HFFc6 (cell line): Measurements from ENCODE around the gene AGMO. TPM values are rescaled to one million over a fixed set of nuclear protein-coding genes. Genes with fewer than 3 reads are reported as not detected.

Experiments
- DNase-seq: peaks from one replicate; pipeline ENCODE4 v3.0.0-alpha.2; 2018
- H3K27ac Mint-ChIP-seq: 2 replicates; pipeline ENCODE4 v1.8.0; 2020; ENCODE audit warnings: mild to moderate bottlenecking, mixed read lengths
- H3K27me3 Mint-ChIP-seq: 2 replicates; pipeline ENCODE4 v1.8.0; 2021; ENCODE audit warnings: mild to moderate bottlenecking, moderate library complexity, mixed read lengths; ENCODE audit not compliant: insufficient read depth
- H3K36me3 Mint-ChIP-seq: 2 replicates; pipeline ENCODE4 v1.8.0; 2021; ENCODE audit warnings: low read depth, mixed read lengths
- H3K4me1 Mint-ChIP-seq: 2 replicates; pipeline ENCODE4 v1.8.0; 2020; ENCODE audit warnings: low read depth, mixed read lengths
- H3K4me3 Mint-ChIP-seq: 2 replicates; pipeline ENCODE4 v1.8.0; 2020; ENCODE audit warnings: mild to moderate bottlenecking, moderate library complexity, mixed read lengths
- H3K9me3 Mint-ChIP-seq: 2 replicates; pipeline ENCODE4 v1.8.0; 2020; ENCODE audit warnings: mild to moderate bottlenecking, mixed read lengths
- total RNA-seq, 6 experiments: library from RNA; stranded (reverse); fragmentation: NEBNext Ultra II Directional; extraction: Animal tissue kit (Norgen Biotek cat#: 25700); gene quantifications; 2 replicates in 1 of 6; 3 replicates in 5 of 6; pipeline ENCODE4 v1.2.3, GENCODE V29; 2021
- TF ChIP-seq, protein P1 (sequence below): fragments of 200-600 bp; sonication (generic); IDR thresholded peaks from 2 replicates; pipeline ENCODE4 v1.5.0; 2021; ENCODE audit warnings: antibody characterized with exemption, mild to moderate bottlenecking

Gene AGMO
- total RNA-seq, 6 experiments from 2014 or later, result 0.07 to 0.09 TPM; not detected in 4

DNA sequence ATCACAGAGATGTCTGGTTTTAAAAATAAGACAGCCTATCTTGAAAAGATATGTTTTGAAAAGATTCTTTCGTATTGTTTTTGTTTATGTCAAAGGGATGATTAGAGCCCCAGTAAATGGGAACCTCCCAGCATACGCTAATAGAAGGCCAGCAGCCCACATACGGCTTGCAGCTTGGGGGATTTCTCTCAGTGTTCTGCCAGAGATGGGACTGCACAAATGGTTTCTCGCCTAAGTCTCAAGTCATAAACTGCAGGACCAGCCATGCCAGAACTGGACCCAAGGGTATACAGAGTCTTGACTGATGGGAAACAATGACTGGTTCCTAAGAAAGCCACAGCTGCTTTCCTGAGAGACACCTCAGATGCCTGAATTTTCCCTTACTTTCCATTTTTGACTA is 352.4 kb downstream of the AGMO start:
- Mint-ChIP-seq H3K9me3 (no peaks in the 10 kb centered on the region), H3K27me3 (no peaks in the 10 kb centered on the region; the same call in 1 of the 2 replicates), H3K4me3 (no peak overlapping the region), H3K36me3 (no peaks in the 10 kb centered on the region), H3K4me1 (no peaks in the 10 kb centered on the region), H3K27ac (no peak overlapping the region)
- no peak for DNase-seq
- TF ChIP-seq, protein P1, sequence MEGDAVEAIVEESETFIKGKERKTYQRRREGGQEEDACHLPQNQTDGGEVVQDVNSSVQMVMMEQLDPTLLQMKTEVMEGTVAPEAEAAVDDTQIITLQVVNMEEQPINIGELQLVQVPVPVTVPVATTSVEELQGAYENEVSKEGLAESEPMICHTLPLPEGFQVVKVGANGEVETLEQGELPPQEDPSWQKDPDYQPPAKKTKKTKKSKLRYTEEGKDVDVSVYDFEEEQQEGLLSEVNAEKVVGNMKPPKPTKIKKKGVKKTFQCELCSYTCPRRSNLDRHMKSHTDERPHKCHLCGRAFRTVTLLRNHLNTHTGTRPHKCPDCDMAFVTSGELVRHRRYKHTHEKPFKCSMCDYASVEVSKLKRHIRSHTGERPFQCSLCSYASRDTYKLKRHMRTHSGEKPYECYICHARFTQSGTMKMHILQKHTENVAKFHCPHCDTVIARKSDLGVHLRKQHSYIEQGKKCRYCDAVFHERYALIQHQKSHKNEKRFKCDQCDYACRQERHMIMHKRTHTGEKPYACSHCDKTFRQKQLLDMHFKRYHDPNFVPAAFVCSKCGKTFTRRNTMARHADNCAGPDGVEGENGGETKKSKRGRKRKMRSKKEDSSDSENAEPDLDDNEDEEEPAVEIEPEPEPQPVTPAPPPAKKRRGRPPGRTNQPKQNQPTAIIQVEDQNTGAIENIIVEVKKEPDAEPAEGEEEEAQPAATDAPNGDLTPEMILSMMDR, result no peak

DNA sequence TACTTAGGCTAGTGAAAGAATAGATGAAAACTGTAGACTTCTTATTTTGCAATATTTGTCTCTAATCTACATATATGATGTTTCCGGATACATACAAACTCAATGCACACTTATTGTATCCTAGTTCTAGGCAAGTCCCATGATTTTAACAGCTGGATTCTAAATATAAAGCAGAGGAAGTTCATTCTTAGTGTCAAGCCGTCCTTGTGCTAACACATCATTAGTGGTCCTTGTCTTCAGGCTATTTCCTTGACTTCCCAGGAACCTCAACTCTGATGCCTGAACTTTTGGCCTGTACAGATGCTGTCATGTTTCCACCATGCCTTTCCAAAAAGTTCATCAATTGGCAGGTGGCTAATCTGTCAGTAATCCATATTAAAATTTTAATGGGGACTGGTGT is 357.4 kb downstream of the AGMO start:
- no peaks in the 10 kb centered on the region for H3K9me3 Mint-ChIP-seq
- H3K27ac Mint-ChIP-seq, result no peak overlapping the region
- peaks cover 2% of the 10 kb centered on the region for H3K4me1 Mint-ChIP-seq
- H3K27me3 Mint-ChIP-seq, result no peaks in the 10 kb centered on the region; the same call in 1 of the 2 replicates
- H3K36me3 Mint-ChIP-seq, result no peaks in the 10 kb centered on the region
- TF ChIP-seq, protein P1, result no peak
- no peak overlapping the region for H3K4me3 Mint-ChIP-seq
- DNase-seq, result no peak

DNA sequence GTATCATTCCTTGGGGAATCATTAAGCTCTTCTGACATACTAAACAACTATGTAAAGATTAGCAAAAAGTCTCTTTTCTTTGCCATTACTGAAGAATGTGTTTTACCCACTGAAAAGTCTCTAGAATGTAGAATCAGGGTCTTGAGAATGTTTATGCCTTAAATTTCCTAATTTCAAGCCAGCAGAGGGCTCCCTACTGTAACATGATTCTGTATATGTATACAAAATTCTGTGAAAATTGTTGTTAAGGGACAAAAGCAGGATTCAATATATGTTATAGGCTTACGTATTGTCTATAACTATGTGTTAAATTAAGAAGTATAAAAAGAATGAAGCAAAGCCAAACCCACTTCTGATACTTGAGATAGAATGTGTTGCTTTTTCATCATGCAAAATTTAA is 362.3 kb downstream of the AGMO start:
- Mint-ChIP-seq H3K36me3 (no peaks in the 10 kb centered on the region), H3K9me3 (no peaks in the 10 kb centered on the region), H3K27me3 (peaks cover 2% of the 10 kb centered on the region; the same call in 1 of the 2 replicates), H3K27ac (peak overlapping the region; percentile 40; the same call in 1 of the 2 replicates), H3K4me3 (no peak overlapping the region), H3K4me1 (peaks cover 33% of the 10 kb centered on the region)
- TF ChIP-seq, protein P1, result peak; percentile 75; the same call in 1 of the 2 replicates
- DNase-seq, result peak; percentile 12

DNA sequence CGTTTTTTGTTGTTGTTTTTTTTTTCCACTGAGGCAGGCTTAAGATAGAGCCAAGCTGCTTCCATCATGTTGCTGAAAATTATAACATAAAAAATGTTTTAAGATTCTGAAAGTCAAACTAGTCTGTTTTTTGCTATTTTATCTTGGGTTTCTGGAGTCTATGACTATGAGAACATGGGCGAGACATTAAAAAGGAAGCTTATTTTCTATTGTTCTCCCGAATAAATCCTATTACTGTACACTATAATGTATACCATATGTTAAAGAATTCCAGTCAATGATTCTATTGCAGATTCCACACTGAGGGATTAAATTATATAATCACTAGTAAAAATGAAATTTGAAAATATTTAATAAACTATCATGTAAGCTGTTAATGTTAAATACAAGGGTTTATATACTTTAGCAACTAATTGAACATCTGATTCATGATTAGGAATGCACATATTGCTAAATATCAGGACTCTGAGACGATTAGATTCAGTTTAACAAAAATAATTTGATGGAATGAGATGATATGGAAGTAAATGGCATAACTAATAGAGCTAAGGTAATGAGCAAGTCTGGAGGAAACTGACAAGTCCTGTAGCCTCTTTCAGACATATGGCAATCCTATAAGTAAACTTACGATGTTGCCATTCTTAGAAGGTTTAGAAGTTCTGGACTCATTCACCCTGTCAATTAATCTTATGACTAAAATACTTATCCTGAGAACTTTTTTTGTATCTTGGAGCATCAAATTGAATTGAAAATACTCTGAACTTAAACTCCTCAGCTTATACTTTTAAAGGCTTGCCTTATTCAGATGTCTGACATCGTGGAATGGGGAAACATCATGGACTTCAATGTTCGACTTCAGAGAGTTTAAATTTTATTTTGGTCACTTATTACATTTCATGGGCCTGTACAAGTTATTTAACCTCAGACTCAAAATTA is 364.5 kb downstream of the AGMO start:
- peak overlapping the region; percentile 73 for H3K27ac Mint-ChIP-seq
- H3K4me1 Mint-ChIP-seq, result peaks cover 33% of the 10 kb centered on the region
- TF ChIP-seq, protein P1, result no peak
- H3K4me3 Mint-ChIP-seq, result peak overlapping the region; percentile 45
- H3K9me3 Mint-ChIP-seq, result no peaks in the 10 kb centered on the region
- DNase-seq, result peak; percentile 6
- H3K36me3 Mint-ChIP-seq, result no peaks in the 10 kb centered on the region
- H3K27me3 Mint-ChIP-seq, result peaks cover 2% of the 10 kb centered on the region; the same call in 1 of the 2 replicates

DNA sequence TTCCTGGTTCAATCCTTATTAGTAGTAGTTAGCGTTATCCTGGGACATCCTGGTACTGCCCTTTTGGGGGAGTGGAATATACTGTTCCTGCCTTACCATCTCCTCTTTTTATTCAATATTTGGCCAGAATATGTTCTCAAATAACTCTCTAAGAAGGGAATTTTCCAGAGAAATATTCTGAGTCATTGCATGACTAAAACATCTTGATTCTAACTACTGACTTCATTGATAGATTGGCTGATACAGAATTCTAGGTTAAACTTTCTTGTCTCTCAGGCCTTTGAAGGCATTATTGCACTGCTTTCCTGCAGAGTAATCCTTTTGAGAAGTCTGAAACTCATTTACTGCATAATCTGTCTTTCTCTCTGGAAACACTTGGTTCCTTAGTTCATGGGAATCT is 383.8 kb downstream of the AGMO start:
- Mint-ChIP-seq H3K9me3 (no peaks in the 10 kb centered on the region; the same call in 1 of the 2 replicates), H3K4me3 (no peak overlapping the region), H3K27me3 (no peaks in the 10 kb centered on the region; the same call in none of the 2 replicates), H3K27ac (no peak overlapping the region), H3K36me3 (no peaks in the 10 kb centered on the region), H3K4me1 (peaks cover 19% of the 10 kb centered on the region)
- peak; percentile 18 for DNase-seq
- TF ChIP-seq, protein P1, result no peak
